ENCODE results near the gene HTR4. TPM values are rescaled to one million over a fixed set of nuclear protein-coding genes. Genes with fewer than 3 reads are reported as not detected.

Gene HTR4
- total and polyA plus RNA-seq, 2 donors (not counting 3 experiments of a cell fraction or from before 2014, with no cell fraction given): not detected

- H3K27me3 ChIP-seq (ENCODE audit: control insufficient read depth in 2 of 2, insufficient read depth in 2 of 2, low read length in 2 of 2): no peaks in the 10 kb centered on the region
- no peak overlapping the region for H2AFZ ChIP-seq (ENCODE audit: low read depth, low read length)
- H4K20me1 ChIP-seq (replicated peaks; ENCODE audit: control insufficient read depth, extremely low read depth, insufficient read depth, low read length): no peaks in the 10 kb centered on the region
- CTCF ChIA-PET: interaction anchor here (1.3 to 5.2 kb wide), 4 partner anchors 12 to 80 kb away, joined by 3 to 35 read pairs (median 9); no protein-coding TSS in a partner anchor
- DNase-seq (ENCODE audit: low read depth, low spot score) (no peak), FAIRE-seq (no peak)
- intact Hi-C loops (cut with micrococcal nuclease): no loop called here
- no peaks in the 10 kb centered on the region for H3K79me2 ChIP-seq (ENCODE audit: control insufficient read depth, insufficient read depth, low read length)
- H3K9me3 ChIP-seq (replicated peaks; ENCODE audit: control insufficient read depth, insufficient read depth, low read length): no peaks in the 10 kb centered on the region
- no peak overlapping the region for H3K27ac ChIP-seq (ENCODE audit: insufficient read depth, low read depth, low read length)
- H3K4me1 ChIP-seq (ENCODE audit: control insufficient read depth, extremely low read depth, insufficient read depth, low read length): no peaks in the 10 kb centered on the region
- no peak overlapping the region for H3K9ac ChIP-seq (replicated peaks; ENCODE audit: extremely low read depth, insufficient read depth, low read length)
- no TSS peak for BruUV-seq (replicated peaks)
- no peak overlapping the region for H3K4me2 ChIP-seq (ENCODE audit: insufficient read depth, low read length)
- TF ChIP-seq MAX (IDR thresholded peaks at IDR 0.05; ENCODE audit: insufficient read depth, insufficient read length) (no peak), EZH2 (IDR thresholded peaks at IDR 0.05; ENCODE audit: borderline replicate concordance, low read depth, low read length, severe bottlenecking) (no peak), POLR2A (IDR thresholded peaks at IDR 0.05; ENCODE audit: low read depth, low read length) (no peak), GATA2 (IDR thresholded peaks at IDR 0.05; ENCODE audit: insufficient read depth, insufficient read length, low read depth, low read length) (no peak), MYC (IDR thresholded peaks at IDR 0.05; ENCODE audit: low read depth, low read length) (no peak), FOS (IDR thresholded peaks at IDR 0.05; ENCODE audit: borderline replicate concordance, insufficient read depth, low read length) (no peak), POLR2AphosphoS5 (IDR thresholded peaks at IDR 0.05; ENCODE audit: insufficient read depth, low read depth, low read length) (no peak), CTCF (IDR thresholded peaks at IDR 0.05; ENCODE audit: extremely low read depth in 1 of 2, insufficient read depth in 1 of 2, low read depth in 1 of 2, low read length in 2 of 2) (no peak)
- H3K4me3 ChIP-seq (replicated peaks in 1 of 3; ENCODE audit: insufficient read depth in 1 of 3, low read depth in 1 of 3, low read length in 3 of 3): no peak overlapping the region
- no peaks in the 10 kb centered on the region for H3K9me1 ChIP-seq (replicated peaks; ENCODE audit: control insufficient read depth, extremely low read depth, insufficient read depth, low read length)
- POLR2A ChIA-PET: no interaction called here
- dilution Hi-C loops (cut with MboI; ENCODE audit: extremely low pct_ligation_motif_present, low sequenced_read_pairs): no loop called here
- H3K36me3 ChIP-seq (ENCODE audit: control insufficient read depth in 2 of 2, extremely low read depth in 1 of 2, insufficient read depth in 2 of 2, low read length in 2 of 2): no peaks in the 10 kb centered on the region
Measured at GRCh38 chr5:148454576-148454975, 199.8 kb downstream of the HTR4 start.
